Adrenal gland (tissue), 5 donors: Measurements from ENCODE around the gene BTBD18.

Experiments
- CTCF ChIP-seq, 6 experiments: fragments of 450-650 bp in 4 of 6; fragments of 200-600 bp in 2 of 6; sonication (generic) in 1 of 6; IDR thresholded peaks; 1 replicate in 5 of 6; 2 replicates in 1 of 6; pipeline versions ENCODE4 v1.5.1 to v1.8.0; 2016 to 2021; ENCODE audit warnings: antibody characterized with exemption in 6 of 6, mild to moderate bottlenecking in 2 of 6, moderate library complexity in 1 of 6
- POLR2A ChIP-seq, 2 donors: fragments of 450-650 bp; IDR thresholded peaks; one replicate each; pipeline ENCODE4 v1.6.1; 2017; ENCODE audit warnings: antibody characterized with exemption in 2 of 2, mild to moderate bottlenecking in 2 of 2, moderate library complexity in 1 of 2
- donor health status: DM: no; HTN: no; CAD: no.

DNA sequence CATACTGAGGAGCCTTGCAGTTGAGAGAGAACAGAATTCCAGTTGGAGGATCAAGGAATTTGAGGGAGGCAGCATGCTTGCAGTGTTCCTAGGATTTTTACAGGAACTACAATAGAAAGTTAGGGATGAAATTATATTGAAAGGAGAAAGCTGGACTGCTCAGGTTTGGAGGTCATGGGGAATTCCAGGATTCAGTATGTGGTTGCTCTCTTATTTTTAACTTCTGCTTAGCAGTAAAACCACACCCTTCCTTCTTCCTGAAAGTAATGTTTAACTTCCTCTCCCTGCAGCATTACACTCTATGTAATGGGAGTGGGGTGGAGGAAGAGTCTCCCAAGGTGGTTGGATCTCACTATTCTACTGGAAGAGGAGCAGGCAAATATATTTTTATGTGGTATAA, 41.3 kb upstream of the BTBD18 start:
- TF ChIP-seq CTCF (IDR thresholded peaks at IDR 0.05) (no peak), POLR2A (IDR thresholded peaks at IDR 0.05) (no peak)
